GM19438 (cell line): ENCODE measurements around the gene GCG.

Experiments
- ATAC-seq: cut with Tn5 transposase; IDR thresholded peaks from one replicate; pipeline ENCODE4 v1.9.1; 2021; ENCODE audit warnings: low read depth; ENCODE audit not compliant: unreplicated experiment

The GCG gene

DNA sequence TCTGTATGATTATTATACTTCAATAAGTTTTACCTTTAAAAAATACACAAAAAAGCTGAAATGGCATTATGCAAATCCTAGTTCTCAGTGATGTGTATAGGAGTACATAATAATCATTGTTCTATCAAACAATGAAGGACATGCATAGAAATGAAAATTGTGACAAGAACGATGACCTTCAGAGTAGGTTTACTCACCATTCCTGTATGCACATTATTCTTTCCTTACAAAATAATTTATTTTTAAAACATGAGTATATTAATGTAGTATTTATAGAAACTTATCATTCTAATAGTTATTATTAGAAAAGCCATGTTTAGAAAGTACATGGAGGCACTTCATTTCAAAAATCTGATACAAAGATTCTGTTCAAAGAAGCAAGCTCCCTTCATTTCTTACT is 45.3 kb downstream of the GCG start:
- no peak for ATAC-seq

GRCh38 chr2:162106146-162106551 is 45.9 kb downstream of the GCG start:
- ATAC-seq = no peak

- ATAC-seq = no peak
These were observed 48.5 kb downstream of the GCG start for GRCh38 chr2:162103443-162104009.

DNA sequence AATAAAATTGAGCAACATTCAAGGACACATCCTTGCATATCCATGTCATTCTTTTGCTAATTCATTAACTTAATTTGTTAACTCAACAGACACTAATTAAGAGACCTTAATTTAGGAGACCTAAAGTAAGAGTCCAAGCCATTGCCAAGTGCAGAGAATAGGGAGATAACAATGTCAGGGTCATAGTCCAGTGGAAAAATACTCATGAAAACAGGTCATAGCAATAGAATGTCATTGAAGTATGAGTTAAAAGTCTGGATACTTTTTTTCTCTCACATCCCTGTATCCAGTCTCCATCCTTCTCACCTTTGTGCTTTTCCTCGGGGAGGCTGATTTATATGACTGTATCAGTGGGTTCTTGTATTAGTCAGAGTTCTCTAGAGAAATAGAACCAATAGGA is 51.5 kb downstream of the GCG start:
- no peak for ATAC-seq

- ATAC-seq = no peak
These were observed 52.2 kb downstream of the GCG start for GRCh38 chr2:162099836-162100235.
